Astrocyte of the hippocampus (primary cell): ENCODE results near the gene FAM210A.
"Not testable (repeated sequence)": the region's sequence is repeated elsewhere in the genome, so short reads cannot be mapped to it uniquely, and the experiment has no call there.

ENCODE experiments used
- DNase-seq: peaks from one replicate; pipeline ENCODE4 v3.0.0; 2011; ENCODE audit warnings: low read depth, low spot score

The FAM210A gene, protein sequence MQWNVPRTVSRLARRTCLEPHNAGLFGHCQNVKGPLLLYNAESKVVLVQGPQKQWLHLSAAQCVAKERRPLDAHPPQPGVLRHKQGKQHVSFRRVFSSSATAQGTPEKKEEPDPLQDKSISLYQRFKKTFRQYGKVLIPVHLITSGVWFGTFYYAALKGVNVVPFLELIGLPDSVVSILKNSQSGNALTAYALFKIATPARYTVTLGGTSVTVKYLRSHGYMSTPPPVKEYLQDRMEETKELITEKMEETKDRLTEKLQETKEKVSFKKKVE

DNA sequence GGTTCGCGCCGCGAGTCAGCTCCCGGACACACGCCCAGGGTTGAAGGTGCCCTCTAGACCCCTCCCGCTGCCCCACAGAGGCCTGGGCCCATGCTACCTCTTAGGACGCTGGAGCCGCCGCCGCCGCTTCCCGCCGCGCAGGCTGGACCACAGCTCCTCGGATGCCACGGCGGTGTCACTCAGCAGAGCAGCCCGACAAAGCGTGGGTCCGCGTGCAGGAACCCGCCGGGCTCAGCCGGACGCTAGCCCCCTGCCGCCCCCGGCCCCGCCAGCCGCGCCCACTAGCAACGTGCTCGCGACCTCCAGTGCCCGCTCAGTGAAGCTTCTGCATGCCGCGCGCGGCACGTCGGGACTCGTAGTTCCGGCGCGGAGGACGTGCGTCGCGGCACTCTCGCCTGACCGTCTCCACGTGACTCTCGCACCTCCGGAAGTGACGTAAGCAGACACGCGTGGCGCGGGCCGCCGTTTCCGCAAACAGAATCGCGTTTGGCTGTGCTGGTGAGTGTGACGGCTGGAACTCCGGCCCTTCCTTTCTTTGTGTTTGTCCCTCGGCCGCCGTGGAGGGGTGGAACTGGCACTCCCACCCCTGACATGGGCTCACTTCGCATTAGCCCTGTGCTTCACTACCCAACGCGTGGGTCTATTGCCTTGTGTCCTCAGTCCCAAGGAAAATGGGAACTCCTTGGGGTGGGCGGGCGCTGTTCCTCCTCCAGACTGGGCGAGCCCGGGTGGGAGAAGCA, at the start of gene FAM210A, which contains the start of gene RNMT:
Gene FAM210A (minus strand): TSS at position 327 of the 740 bp plus-strand sequence. CDS start 44,481 bp downstream, outside the sequence.
Gene RNMT (plus strand): TSS at position 442 of the 740 bp plus-strand sequence. CDS start 4,845 bp downstream, outside the sequence.
- peak; percentile 99 for DNase-seq

DNA sequence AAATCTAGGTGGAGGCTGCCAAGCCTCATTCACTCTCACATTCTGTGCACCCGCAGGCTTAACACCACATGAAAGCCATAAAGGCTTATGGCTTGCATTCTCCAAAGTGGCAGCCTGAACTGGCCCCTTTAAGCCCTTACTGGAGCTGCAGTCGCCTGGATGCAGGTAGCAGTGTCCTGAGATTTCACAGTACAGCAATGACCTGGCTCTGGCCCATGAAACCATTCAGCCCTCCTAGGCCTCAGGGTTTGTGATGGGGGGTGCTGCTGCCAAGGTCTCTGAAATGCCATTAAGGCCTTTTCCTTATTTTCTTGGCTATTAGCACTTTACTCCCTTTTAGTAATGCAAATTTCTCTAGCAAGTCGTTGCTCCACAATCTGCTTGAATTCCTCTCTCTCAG, 48.7 kb upstream of the FAM210A start:
- DNase-seq, result no peak

DNA sequence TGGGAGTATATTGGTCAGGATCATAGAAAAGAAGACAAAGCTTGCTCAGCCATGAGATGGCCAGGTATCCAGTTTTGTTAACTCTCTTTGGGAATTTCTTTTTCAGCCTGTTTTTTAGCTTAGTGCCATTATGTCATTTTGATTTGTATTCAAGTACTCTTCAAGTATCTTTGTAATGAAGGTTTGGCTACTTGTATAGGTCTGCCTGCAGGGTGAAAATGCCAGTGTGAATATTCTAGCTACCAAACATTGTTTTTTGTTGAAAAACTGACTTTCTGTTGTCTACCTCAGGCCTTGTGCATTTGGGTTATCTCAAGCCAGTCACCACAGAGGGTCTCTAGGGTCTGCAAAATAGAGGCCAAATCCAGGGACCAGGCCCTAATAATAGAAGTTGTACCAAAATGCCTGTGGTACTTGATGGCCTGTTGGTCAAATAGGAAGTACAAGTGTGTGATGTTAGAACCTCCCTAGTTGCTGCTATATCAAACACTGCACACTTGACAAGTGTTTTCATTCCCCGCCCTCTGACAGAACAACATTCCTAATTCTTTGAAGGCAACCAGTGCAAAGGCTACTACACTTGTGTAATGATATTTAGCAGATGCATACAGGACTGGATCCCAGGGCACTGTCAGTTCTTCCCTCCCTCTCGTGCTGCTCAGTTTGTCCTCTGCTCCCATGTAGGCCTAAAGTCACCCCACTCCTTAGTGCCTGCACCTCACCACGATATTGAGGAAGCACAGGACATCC, 36.5 kb upstream of the FAM210A start:
- no peak for DNase-seq

DNA sequence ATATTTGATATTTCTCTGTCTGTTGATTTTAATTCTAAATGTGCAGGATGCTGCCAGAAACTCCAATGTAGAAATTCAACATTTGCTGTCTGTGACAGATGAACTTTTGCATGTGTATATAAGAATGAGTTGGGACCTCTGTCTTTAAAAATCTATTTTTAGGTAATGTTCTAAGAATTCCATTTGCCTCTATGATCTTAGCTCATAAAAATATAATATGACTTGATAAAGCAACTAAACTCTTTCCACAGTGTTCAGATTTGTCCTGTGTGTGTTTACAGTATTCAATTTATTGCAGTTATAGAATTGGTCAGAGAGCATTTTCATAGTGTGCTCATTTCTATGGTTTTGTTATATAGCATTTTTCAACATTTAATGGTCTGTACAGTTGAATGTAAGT, 33.7 kb upstream of the FAM210A start:
- DNase-seq, result no peak

DNA sequence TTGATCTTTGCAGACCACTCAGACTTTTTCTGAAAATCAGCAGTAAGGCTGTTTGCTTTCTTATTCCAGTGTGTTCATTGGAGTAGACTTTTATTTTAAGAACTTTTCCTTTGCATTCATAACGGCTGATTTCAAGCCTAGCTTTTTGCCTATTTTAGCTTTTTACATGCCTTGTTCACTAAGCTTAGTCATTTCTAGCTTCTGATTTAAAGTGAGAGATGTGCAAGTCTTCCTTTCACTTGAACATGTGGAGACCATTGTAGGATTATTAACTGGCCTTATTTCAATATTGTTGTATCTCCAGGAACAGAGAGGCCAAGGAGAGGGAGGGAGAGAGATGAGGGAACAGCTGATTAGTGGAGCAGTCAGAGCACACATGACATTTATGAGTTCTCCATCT, 32.3 kb upstream of the FAM210A start:
- no peak for DNase-seq

DNA sequence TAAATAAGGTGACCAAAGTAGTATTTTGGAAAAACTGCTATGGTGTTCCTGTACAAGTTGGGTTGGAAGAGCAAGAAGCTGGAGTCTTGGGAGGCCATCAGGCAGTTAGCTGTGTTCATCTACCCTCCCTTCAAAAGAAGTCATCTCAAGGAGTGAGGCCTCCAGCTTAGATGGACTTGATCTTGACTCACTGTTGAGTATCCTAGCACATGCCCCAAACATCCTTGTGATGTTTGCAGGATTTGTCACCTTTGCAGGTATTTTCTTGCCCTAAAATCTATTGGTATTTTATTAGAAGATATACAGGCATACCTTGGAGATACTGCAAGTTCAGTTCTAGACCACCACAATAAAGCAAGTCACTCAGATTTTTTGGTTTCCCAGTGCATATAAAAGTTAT, 30.3 kb upstream of the FAM210A start:
- no peak for DNase-seq

DNA sequence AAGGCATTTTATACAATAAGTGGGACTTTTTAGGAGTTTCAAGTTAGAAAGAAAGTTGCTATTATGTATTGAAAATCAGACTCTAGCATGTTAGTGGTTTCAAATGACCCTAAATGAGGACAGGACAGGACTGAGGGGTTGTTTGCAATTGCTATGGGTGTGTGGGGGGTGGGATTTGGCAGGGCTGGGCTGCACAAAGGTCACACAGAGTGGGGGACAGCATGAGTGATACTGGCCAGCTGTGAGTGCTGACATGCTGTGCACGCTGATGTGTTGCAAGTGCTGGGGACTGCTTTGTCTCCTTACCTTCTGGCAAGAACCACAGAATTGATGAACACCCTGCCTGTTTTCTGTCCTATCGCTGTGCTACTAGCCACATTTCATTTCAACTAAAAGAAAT, 29.9 kb upstream of the FAM210A start:
- no peak for DNase-seq

DNA sequence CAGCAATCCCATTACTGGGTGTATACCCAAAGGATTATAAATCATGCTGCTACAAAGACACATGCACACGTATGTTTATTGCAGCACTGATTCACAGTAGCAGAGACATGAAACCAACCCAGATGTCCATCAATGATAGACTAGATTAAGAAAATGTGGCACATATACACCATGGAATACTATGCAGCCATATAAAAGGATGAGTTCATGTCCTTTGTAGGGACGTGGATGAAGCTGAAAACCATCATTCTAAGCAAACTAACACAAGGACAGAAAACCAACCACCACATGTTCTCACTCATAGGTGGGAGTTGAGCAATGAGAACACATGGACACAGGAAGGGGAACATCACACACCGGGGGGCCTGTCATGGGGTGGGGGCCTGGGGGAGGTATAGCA, 25.2 kb upstream of the FAM210A start:
- DNase-seq, result not testable (repeated sequence)

DNA sequence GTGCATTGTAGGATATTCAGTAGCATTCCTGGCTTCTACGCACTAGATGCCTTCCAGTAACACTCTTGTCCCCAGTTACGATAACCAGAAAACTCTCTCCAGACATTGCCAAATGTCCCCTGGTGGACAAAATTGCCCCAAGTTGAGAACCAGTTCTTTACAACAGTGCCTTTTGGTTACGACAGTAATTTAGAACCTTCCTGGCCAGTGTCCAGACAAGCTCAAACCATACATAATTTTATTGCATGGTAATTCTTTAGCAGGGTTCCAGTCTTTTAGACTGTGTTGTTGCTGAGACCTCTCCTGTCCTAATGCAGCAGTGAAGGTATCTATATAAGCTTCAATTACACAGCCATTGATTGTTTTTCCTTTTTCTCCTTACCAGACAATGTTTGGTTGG, 20.3 kb upstream of the FAM210A start:
- no peak for DNase-seq

DNA sequence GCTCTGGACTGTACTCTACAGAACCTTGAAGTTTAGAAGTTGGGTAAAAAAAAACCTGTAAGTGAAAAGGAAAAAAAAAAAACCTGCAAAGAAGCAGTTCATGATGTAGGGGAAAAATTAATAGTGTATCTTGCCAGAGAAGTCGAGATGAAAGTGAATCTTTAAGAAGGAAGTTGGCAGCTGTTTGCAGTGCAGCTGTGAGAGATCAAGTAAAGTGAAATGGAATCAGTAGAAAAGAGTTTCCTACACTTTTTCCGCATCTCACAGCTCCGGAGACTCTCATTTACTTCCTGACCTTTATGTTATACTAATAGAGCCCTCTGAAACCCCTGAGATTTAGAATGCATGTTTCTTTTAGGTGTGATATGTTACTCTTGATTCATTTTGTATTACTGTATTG, 19.3 kb upstream of the FAM210A start:
- no peak for DNase-seq

DNA sequence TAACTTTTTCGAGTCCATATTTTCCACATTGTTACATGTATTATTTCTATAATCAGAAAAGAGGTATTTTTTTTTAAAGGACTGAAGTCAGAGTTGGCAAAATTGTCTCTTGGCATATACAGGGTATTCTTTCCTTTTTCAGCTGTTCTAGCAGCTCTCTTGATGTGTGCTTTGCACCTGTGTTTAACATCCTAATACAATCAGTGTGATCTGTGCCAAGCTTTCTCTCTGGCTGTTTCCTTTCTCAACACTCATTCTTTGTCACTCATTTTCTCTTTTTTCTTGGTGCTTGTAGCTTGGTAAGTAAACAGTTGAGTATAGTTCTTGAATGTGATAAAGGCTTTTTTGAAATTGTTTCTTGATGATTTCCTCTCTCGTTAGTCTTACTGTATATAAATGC, 9.3 kb upstream of the FAM210A start:
- DNase-seq, result no peak

DNA sequence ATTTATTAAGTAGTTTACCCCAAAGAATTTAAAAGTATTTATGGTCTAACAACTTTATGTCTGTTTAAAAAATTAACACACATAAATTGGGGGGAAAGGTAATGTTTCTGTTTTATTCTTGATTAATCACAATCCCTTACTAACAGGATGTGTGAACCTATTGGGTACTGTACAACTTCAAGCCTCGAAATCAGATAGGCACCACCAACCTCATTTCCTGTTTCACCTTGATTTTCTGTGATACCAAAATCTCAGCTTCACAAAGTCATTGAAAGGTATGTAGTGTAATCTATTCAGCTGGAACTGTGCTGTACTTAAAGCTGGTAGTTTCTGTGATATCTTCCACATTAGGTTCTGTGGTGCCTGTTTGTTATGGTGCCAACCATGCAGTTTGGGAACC, 4.1 kb upstream of the FAM210A start:
- DNase-seq, result no peak

DNA sequence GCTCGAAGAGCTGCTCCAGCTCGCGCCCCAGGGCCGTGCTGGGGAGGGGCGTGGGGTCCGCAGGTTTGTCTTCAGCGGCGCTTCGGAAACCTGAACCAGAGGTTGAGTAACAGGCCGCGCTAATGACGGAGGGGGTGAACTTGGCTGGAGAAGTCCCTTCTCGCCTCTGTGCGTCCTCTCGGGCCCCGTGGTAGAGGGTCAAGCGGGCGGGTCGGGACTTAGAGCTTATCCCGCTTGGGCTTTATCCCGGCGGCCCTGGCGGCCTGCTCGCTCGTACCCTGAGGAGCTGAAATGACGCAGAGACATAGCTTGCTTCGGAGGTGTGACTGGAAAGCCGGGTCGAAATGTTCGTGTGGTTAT, 594 bp upstream of the FAM210A start:
- no peak for DNase-seq

DNA sequence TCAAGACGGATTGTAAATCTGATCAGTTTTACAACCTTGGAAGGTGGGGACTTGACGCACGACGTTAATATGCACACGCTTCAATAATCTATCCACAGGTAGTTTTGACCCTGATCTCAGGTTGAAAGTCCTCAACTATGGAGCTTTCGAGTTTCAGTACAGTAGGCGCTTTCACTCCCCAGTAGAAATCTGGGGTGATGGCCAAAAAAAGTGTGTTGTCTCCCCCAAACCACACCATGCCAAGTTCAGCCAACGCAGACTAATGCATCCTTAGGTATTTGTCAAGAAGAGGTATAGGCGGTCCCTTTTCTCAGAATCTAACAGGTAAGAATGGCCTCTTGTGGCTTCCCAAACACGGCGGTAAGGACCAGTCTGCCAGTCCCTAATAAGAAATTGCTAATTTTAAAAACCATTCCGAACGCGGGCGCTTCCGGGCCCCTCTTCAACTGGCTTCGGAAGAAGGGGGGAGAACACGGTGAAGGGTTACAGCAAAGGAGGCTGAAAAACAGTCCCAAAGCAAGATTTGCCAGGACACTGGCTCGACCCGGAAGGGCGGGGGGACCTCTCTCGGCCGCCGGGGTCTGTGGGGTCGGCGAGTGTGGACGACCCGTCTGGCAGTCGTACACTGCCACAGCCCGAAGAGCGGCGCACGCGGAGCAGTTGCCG, 659 bp downstream of the FAM210A start:
- DNase-seq, result no peak

DNA sequence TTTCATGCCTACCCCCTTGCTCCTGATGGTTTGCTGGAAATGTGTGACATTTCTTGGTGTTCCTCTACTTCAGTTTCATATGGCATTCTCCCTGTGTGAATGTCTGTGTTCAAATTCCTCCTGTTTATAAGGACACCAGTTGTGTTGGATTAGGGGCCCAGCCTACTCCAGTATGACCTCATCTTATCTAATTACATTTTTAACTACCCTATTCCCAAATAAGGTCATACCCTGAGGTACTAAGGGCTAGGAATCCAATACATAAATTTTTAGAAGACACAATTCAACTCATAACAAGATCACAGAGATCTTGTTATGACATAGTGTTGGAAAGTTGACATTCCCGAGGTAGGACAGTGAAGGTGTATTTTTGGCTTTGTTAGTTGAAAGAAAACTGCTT, 5.5 kb downstream of the FAM210A start:
- no peak for DNase-seq

DNA sequence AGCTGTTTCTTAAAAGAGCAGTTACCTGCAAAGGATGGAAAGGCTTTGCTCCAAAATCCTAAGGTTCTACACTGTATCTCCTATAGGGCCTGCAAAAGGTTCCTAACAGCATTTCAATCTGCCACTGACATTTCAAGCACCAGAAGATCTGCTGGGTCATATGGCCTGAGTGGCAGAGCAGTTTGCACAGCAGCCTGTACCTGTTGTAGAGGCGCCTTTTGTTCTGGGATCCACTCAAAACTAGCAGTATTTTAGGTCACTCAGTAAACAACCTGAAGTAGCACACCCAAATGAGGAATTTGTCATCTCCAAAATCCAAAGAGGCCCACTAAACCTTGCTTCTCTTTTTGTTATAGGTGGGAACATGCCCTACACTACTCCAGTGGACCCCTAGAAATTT, 6.2 kb downstream of the FAM210A start:
- DNase-seq, result no peak

DNA sequence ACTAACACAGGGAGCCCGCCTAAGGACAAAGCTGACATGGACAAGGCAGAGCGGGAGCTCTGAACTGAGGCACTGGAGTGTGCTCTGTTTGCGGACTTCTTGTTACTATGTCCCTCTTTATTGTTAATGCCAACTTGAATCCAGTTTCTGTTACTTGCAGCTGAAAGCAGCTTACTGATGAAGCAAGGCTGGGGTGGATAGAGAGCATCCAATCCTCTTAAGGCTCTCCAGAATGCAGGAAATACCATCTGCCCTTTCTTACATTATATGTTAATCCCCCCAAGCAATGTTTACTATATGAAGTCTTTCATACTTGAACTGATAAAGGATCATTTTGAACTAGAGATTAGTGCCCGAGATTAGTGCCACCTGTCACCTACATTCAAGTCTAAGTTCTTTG, 9.4 kb downstream of the FAM210A start:
- no peak for DNase-seq

DNA sequence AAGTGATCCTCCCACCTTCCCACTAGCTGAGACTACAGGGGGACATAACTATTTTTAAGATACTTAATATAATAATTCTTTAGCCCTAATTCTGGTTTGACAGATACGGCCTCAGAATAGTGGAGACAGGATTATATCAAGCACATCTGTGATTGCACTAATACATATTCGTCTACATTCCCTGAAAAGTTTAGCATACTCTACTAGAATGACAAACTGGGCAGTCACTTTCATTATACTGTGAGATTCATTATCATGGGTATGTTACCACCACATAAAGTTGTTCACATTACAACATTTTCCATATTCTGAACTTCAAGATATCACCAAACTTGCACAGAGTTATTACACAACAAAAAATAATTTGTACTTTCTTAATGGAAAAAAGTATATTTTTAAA, 11.0 kb downstream of the FAM210A start:
- no peak for DNase-seq

DNA sequence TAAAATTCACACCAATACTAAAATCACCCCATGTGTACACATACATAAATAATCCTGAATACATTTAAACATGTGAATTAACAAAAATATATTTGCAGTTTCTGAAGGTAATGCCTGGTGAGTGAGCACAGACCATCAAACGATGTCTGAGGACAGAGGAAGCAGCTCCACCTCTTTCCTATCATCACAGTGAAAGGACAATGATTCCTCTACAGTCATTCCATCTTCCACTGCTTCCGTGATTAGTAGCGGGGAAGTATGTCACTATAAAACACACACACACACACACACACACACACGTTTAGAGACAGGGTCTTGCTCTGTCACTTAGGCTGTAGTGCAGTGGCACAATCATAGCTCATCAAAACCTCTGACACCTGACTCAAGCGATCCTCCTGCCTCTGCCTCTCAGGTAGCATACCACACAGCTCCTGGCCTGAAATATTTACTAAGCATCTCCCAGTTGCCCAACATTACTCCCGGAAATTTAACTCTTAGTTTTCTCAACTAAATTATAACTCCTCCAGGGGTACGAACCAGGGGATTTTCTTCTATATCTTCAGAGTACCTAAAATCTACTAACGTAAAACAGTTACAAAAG, 12.8 kb downstream of the FAM210A start:
- no peak for DNase-seq

DNA sequence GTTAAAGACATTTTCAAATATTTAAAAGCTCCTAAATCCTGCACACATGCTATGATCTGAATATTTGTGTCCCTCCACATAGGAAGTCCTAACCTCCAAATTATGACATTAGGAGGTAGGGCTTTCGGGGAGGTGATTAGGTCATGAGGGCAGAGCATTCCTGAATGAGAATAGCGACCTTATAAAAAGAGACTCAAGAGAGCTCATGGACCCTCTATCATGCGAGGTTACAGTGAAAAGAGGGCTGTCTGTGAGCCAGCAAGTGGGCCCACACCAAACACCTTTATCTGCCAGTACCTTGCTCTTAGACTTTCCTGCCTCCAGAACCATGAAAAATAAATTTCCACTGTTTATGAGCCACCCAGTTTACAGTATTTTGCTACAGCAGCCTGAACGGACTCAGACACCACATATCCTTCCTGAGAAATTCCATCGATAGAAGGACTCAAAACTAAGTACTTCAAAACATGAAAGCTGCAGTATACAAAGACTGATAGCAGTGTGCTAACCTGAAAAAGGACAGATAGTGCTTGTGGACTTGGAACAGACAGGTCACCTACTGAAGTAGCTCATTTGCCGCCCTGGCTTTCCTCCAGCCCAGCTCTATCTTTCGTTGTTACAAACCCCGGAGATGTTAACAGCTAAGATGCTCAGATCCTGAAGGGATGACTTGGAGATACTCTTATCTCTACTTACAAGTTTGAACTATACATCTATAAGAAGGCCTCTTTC, 13.8 kb downstream of the FAM210A start:
- no peak for DNase-seq

DNA sequence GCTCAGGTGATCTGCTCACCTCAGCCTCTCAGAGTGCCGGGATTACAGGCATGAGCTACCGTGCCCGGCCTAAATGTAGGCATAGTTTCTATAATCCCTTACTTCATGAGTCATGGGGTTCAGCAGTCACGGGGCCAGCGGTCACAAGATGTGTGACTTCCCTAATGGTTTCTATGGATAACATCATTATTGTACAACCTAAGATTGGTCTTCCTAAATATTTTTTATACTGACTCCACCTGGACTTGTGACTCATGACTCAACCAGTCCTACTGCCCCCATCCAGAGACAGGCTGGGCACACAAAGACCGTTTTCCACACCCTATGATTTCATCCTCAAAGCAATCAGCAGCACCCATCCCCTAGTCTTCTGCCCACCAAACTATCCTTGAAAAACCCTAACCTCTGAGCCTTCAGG, 15.9 kb downstream of the FAM210A start:
- peak; percentile 27 for DNase-seq
